ENCODE results near the gene MYO6. TPM values are rescaled to one million over a fixed set of nuclear protein-coding genes. Genes with fewer than 3 reads are reported as not detected.

MYO6 gene
- 6.2 and 7.7 TPM in 2 replicates for polyA plus RNA-seq (2012; rRNA removed)
- 6.9 and 7.0 TPM in 2 replicates for polyA plus RNA-seq (2012; cell fraction: cytosol; rRNA removed)
- 9.3 and 15.2 TPM in 2 replicates for polyA plus RNA-seq (2012; cell fraction: nucleus; rRNA removed)

GRCh38 chr6:75748743-75749538 lies at the start of gene MYO6:
Gene MYO6, plus strand, starts transcription at chr6:75749239. Its CDS starts 68,309 bp downstream, at chr6:75817548.
- peak; percentile 92 for DNase-seq
- Histone ChIP-seq H3K4me1 (ENCODE audit: control insufficient read depth in 1 of 2, insufficient read depth in 2 of 2, low read depth in 1 of 2, low read length in 1 of 2) (peaks cover 0 to 5% of the 10 kb centered on the region in 2 experiments; a peak in 2 of 4 replicates), H3K9me3 (no peaks in the 10 kb centered on the region), H4K20me1 (ENCODE audit: insufficient read depth) (no peaks in the 10 kb centered on the region), H3K9me2 (no peaks in the 10 kb centered on the region), H2AFZ (ENCODE audit: low read depth) (peak within 1 kb of the TSS; percentile 93), H3K79me2 (ENCODE audit: insufficient read depth) (peaks cover 30% of the 10 kb centered on the region), H3K36me3 (replicated peaks in 1 of 2; ENCODE audit: control insufficient read depth in 1 of 2, insufficient read depth in 2 of 2, low read length in 1 of 2) (no peaks in the 10 kb centered on the region), H3K4me2 (peak within 1 kb of the TSS; percentile 92), H3K4me3 (ENCODE audit: low read depth in 2 of 2, low read length in 1 of 2) (peak within 1 kb of the TSS; percentile 91 to 94), H3F3A (replicated peaks; ENCODE audit: insufficient read depth) (peaks cover 15% of the 10 kb centered on the region), H3K27me3 (ENCODE audit: insufficient read depth) (no peaks in the 10 kb centered on the region), H3K27ac (ENCODE audit: low read depth in 2 of 2, low read length in 1 of 2) (peak within 1 kb of the TSS; percentile 67 to 74; a peak in 3 of 4 replicates), H3K9ac (peak within 1 kb of the TSS; percentile 93)
- POLR2A ChIA-PET = no interaction called here
- under 1% methylated on average over 36 of the region's 97 CpGs for WGBS (ENCODE audit: low lambda C conversion rate)
- CTCF ChIA-PET = no interaction called here
- TF ChIP-seq, protein P1, sequence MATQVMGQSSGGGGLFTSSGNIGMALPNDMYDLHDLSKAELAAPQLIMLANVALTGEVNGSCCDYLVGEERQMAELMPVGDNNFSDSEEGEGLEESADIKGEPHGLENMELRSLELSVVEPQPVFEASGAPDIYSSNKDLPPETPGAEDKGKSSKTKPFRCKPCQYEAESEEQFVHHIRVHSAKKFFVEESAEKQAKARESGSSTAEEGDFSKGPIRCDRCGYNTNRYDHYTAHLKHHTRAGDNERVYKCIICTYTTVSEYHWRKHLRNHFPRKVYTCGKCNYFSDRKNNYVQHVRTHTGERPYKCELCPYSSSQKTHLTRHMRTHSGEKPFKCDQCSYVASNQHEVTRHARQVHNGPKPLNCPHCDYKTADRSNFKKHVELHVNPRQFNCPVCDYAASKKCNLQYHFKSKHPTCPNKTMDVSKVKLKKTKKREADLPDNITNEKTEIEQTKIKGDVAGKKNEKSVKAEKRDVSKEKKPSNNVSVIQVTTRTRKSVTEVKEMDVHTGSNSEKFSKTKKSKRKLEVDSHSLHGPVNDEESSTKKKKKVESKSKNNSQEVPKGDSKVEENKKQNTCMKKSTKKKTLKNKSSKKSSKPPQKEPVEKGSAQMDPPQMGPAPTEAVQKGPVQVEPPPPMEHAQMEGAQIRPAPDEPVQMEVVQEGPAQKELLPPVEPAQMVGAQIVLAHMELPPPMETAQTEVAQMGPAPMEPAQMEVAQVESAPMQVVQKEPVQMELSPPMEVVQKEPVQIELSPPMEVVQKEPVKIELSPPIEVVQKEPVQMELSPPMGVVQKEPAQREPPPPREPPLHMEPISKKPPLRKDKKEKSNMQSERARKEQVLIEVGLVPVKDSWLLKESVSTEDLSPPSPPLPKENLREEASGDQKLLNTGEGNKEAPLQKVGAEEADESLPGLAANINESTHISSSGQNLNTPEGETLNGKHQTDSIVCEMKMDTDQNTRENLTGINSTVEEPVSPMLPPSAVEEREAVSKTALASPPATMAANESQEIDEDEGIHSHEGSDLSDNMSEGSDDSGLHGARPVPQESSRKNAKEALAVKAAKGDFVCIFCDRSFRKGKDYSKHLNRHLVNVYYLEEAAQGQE (IDR thresholded peaks at IDR 0.05; ENCODE audit: low read depth, low read length) = no peak
- no peak for TF ChIP-seq YY1 (IDR thresholded peaks at IDR 0.05; ENCODE audit: low read depth)
- no peak for TF ChIP-seq RXRA (IDR thresholded peaks at IDR 0.05; ENCODE audit: borderline replicate concordance, low read depth)
- no peak for TF ChIP-seq CHD2 (IDR thresholded peaks at IDR 0.05; ENCODE audit: low read length, partially characterized antibody)
- peak; percentile 71; the same call in 1 of the 2 replicates for TF ChIP-seq POLR2AphosphoS5 (IDR thresholded peaks at IDR 0.05; ENCODE audit: low read depth, low read length)
- no peak for TF ChIP-seq FOSL2 (IDR thresholded peaks at IDR 0.05; ENCODE audit: borderline replicate concordance, low read depth)
- TF ChIP-seq USF2 (IDR thresholded peaks at IDR 0.05; ENCODE audit: borderline replicate concordance, low read depth, low read length) = no peak
- TF ChIP-seq, protein P2, sequence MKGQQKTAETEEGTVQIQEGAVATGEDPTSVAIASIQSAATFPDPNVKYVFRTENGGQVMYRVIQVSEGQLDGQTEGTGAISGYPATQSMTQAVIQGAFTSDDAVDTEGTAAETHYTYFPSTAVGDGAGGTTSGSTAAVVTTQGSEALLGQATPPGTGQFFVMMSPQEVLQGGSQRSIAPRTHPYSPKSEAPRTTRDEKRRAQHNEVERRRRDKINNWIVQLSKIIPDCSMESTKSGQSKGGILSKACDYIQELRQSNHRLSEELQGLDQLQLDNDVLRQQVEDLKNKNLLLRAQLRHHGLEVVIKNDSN (IDR thresholded peaks at IDR 0.05; ENCODE audit: borderline replicate concordance, low read depth) = no peak
- TF ChIP-seq MEF2A (IDR thresholded peaks at IDR 0.05; ENCODE audit: borderline replicate concordance, low read depth) = no peak
- no peak for TF ChIP-seq SIN3A (IDR thresholded peaks at IDR 0.05; ENCODE audit: borderline replicate concordance, low read depth, low read length)
- no peak for TF ChIP-seq NFIC (IDR thresholded peaks at IDR 0.05; ENCODE audit: borderline replicate concordance)
- TF ChIP-seq EP300 (IDR thresholded peaks at IDR 0.05; ENCODE audit: borderline replicate concordance in 1 of 2, low read depth in 1 of 2, low read length in 1 of 2) = no peak
- no peak for TF ChIP-seq GATA2 (CRISPR knock-in tag; IDR thresholded peaks at IDR 0.05)
- 0 out of 2 replicates have a peak, but pooled peaks have one; percentile 20 for TF ChIP-seq ELF1 (IDR thresholded peaks at IDR 0.05)
- no peak for TF ChIP-seq JUND (IDR thresholded peaks at IDR 0.05)
- no peak for TF ChIP-seq RAD21 (IDR thresholded peaks at IDR 0.05; ENCODE audit: low read length)
- TF ChIP-seq NRF1 (IDR thresholded peaks at IDR 0.05; ENCODE audit: low read depth, low read length) = no peak
- TF ChIP-seq FOXJ3 (CRISPR knock-in tag; IDR thresholded peaks at IDR 0.05) = no peak
- peak; percentile 77 for TF ChIP-seq TAF1 (IDR thresholded peaks at IDR 0.05; ENCODE audit: borderline replicate concordance, low read depth, low read length)
- TF ChIP-seq, protein P3, sequence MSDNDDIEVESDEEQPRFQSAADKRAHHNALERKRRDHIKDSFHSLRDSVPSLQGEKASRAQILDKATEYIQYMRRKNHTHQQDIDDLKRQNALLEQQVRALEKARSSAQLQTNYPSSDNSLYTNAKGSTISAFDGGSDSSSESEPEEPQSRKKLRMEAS (IDR thresholded peaks at IDR 0.05; ENCODE audit: low read depth) = no peak
- TF ChIP-seq, protein P4, sequence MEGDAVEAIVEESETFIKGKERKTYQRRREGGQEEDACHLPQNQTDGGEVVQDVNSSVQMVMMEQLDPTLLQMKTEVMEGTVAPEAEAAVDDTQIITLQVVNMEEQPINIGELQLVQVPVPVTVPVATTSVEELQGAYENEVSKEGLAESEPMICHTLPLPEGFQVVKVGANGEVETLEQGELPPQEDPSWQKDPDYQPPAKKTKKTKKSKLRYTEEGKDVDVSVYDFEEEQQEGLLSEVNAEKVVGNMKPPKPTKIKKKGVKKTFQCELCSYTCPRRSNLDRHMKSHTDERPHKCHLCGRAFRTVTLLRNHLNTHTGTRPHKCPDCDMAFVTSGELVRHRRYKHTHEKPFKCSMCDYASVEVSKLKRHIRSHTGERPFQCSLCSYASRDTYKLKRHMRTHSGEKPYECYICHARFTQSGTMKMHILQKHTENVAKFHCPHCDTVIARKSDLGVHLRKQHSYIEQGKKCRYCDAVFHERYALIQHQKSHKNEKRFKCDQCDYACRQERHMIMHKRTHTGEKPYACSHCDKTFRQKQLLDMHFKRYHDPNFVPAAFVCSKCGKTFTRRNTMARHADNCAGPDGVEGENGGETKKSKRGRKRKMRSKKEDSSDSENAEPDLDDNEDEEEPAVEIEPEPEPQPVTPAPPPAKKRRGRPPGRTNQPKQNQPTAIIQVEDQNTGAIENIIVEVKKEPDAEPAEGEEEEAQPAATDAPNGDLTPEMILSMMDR (IDR thresholded peaks at IDR 0.05) = no peak
- no peak for TF ChIP-seq RCOR1 (IDR thresholded peaks at IDR 0.05; ENCODE audit: low read length)
- TF ChIP-seq RFX5 (IDR thresholded peaks at IDR 0.05; ENCODE audit: low read length) = no peak
- no peak for TF ChIP-seq FOXM1 (IDR thresholded peaks at IDR 0.05; ENCODE audit: low read depth)
- no peak for TF ChIP-seq TEAD4 (IDR thresholded peaks at IDR 0.05; ENCODE audit: borderline replicate concordance, insufficient read depth)
